HG03432 (cell line): ENCODE data around the gene ZMYND8.

Experiments used
- ATAC-seq: cut with Tn5 transposase; IDR thresholded peaks from one replicate; pipeline ENCODE4 v1.9.1; 2021; ENCODE audit warnings: mild to moderate bottlenecking, moderate library complexity; ENCODE audit not compliant: unreplicated experiment

The ZMYND8 gene

DNA sequence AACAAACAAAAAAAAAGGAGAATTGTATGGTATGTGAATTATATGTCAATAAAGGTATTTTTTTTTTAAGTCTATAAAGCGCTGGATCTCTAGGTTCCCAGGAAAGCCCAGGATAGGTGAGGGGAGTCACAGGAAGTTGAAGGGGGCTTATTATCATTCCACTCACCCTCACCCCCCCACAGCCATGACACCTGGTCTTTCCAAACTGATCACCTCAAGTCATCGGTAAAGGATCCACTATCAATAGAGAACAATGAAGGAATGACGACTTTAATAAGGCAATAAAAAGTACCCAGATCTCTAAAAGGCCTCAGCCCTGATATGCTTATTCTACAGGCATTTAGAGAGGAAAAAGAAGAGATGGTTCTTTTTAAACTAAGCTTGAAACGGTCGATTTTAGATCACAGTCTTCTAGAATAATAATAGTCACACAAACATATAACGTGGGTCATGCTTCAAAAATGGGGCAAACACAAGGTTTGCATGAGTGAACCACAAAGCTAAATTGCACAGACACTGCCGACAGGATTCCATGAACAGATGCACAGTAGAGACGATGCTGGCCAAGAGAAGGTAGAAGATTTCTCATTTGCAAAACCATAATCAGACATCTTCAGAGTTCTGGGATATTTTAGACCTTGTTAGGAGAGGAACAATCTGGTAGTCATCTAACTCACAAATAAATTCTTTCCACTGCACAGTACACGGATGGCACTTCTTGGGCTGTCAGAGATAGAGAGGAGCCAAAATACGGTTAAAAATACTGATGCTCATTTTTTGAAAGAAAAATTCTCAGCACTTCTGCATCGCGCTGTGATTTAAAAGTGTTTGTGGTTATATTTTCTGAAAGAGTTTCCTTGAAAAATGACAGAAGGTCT, 21.0 kb downstream of the ZMYND8 start:
- no peak for ATAC-seq

DNA sequence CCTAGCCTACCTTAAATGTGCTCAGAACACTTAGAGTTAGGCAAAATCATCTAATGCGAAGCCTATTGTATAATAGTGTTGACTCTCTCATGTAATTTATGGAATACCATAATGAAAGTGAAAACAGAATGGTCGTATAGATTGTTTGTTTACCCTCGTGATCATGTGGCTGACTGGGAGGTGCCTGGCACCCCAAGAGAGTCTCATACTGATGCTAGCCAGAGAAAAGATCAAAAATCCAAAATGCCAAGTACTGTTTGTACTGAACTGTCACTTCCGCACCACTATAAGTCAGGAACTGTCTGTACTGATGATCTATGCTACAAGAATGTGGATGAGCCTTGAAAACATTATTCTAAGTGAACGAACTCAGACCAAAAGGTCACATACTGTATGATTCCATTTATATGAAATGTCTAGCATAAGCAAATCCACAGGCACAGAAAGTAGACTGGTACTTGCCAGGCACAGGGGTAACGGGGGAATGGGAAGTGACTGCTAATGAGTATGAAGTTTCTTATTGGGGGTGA, 22.4 kb downstream of the ZMYND8 start:
- ATAC-seq: no peak

GRCh38 chr20:47332381-47333206, 23.9 kb downstream of the ZMYND8 start:
- no peak for ATAC-seq

DNA sequence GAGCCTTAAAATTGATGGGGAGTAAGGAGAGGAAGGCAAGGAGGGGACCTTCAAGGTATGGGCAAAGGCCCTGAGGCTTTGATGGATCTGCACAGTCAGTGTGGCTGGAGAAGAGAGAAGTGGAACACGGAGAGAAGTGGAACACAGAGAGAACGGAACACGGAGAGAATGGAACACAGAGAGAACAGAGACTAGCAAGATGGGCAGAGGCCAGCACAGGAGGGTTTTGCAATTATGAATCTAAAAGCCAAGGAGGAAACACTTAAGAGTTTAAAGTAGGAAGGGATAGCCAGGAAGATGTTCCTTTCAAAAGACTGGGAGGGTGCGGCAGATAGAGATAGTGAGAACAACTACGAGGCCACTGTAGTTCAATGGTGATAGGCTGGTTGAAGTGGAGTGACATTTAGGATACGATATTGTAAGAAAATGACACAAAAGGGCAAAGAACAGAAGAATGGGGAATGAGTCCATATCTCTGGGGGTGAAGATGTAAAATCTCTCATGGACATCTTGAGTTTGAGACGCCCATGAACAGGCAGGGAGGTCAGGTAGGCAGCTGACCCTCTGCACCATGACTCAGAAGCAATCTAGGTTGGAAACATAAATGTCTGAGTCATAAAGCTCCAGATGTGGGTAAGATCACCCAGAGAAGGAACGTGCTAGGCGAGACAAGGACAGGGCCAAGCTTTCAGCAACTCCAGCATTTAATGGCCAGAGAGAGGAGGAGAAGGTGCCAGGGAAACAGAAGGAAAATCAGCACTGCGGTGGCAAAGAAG, 25.4 kb downstream of the ZMYND8 start:
- no peak for ATAC-seq

- ATAC-seq: no peak
Observed at GRCh38 chr20:47330071-47330470, 26.4 kb downstream of the ZMYND8 start.

- ATAC-seq: no peak
Observed at GRCh38 chr20:47328129-47328528, 28.4 kb downstream of the ZMYND8 start.

DNA sequence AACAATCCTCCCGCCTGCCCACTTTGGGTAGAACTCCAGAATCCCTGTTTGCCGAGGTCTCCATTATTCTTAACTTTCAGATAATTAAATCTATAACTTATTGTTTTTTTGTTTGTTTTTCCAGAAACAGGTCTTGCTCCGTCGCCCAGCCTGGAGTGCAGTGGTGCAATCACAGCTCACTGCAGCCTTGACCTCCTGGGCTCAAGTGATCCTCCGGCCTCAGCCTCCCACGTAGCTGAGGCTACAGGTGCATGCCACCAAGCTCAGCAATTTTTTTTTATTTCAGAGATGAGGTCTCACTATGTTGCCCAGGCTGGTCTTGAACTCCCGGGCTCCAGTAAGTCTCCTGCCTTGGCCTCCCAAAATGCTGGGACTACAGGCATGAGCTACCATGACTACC, 28.8 kb downstream of the ZMYND8 start:
- ATAC-seq: no peak

DNA sequence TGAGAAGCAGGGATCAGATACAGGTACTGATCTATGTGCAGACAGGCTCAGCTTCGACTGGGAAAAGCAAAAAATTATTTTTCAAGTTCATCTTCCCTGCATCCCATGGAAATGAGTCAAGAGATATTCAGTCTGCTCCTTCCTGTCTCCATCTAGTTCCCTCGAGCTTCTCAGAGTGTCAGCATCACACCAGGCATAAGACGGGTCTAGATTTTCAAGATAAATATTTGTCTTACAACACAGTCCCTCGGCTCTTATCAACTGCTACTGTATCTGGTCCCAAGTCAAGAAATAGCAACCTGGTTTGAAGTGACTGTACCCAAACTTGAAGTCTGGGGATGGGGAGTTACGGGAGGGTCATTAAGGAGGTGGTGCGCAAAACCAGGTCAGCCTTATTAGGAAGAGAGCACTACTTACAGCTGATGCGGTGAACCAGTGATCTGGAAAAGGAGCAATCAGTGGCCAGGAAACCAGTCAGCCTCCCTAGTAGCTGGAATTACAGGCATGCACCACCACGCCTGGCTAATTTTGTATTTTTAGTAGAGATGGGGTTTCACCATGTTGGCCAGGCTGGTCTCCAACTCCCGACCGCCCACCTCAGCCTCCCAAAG, 29.7 kb downstream of the ZMYND8 start:
- ATAC-seq: no peak

DNA sequence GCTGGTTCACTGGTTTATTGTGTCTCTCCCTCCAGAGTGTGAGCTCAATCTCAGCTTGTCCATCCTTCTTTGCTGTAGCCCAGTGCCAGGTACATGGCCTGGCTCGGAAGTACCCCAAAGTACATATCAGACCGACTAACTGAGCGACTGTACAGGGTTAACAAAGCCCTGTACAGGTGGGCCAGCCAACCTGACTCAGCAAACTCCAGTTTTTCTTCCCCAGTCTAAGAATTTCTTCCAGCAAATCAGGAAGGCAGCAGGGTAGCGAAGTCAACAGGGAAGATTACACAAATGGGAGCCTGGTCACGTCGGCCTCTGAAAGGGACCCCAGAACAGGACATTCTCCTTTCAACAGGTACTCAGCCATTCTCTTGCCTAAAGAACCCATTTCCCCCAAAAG, 31.3 kb downstream of the ZMYND8 start:
- ATAC-seq: no peak

DNA sequence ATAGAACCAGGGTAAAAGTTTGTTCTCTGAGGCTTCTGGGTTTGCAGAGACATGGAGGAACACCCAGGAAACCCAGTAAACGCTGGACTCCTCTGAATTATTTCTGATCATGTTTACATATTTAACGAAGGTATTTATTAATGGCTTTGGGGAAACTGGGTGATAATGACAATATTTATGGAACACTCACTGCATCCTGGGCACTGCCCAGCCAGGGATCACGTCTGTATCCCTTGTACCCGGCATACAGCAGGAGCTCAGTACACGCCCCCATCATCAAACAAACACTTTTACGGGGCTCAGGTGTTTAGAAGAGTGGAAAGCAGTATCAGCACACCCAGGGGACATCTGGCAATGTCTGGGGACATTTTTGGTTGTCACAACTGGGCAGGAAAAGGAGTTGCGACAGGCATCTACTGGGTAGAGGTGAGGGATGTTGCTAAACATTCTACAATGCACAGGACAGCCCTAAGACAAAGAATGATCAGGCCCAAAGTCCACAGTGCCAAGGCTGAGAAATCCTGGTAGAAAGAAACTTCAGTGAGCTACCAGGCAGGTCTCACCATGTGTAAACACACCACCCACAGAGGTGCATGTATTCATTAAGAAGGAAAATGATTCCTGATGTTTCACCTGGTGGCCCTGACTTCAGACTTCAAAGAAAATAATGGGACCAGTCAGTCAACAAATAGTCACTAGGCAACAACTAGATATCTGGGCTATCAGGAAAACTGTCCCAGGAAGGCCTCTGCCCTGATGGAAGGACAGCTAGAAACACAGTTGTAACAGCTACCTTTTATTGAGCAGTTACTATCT, 35.3 kb downstream of the ZMYND8 start:
- ATAC-seq: no peak

DNA sequence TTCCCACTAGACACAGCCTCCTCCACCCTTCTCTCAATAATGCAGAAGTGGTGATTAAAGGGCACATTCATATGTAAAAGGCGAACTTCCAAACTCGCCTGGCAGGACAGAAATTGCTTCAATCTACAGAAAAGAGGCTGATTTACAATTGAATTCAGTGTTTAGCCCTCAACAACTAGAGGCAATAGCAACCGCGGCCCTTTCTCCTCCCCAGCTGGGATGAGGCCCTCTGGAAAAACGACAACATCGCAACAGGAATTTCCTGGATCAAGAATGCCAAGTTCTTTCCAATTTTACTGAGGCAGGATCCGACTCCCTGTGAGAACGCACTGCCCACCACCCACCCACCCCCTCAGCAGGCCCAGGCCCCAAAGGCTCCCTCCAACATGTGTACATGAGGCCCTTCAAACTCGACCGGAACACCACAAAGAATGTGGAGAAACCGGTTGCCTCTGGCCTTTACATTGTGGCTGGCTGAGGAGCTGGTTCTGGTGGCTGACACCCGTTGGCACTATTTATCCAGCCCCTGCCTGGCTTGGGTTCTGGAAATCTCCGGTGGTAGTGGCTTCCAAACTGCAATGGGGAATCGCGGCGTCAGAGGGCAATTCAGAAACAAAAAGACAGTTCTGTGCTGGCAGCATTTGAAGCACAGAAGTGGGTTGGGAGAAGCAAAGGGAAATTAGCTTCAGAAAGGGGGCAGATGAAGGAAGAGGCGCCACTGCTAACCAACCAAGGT, 36.8 kb downstream of the ZMYND8 start:
- ATAC-seq: no peak

DNA sequence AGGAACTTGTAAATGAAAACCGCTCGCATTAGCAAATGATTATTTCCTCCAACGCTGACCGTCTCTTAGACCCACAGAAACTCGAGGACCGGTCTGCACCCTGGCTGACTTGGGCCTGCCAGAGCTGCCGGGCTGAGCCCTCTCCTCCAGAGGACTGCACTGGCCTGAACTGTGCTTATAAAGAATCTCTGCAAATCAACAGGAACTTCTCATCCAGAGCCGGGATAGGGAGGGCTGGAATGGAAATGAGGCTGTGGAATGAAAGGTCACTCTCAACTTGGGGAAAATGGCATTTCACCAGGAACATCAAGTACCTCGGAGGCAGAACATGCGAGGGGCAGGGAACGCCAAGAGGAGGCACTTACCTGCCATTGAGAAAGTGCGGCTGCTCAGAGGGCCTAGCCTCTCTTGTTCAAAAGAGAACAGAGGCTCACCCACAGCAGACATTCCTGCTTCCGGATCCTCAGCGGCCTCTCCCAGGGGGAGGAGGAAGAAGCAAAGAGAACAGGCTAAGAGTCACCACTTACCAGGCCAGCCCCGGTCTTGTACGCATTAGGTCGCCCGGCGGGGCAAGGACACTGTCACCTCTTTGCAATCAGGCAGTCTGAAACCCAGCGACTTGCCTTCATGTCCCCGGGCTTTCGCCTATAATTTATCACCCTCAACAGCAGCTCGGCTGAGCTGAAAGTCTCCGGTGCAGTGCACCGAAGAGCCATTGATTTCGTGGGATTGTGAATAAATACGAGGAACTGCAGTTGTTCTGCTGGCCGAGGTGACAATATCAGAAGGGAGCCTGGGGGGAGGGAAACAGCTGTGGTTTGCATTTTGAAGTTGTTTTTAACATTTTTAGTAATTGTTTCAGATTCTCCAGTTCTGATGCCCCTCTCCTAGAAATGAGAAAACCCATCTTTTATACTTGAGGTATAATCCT, 37.6 kb downstream of the ZMYND8 start:
- ATAC-seq: no peak

GRCh38 chr20:47318027-47318585, 38.4 kb downstream of the ZMYND8 start:
- no peak for ATAC-seq

DNA sequence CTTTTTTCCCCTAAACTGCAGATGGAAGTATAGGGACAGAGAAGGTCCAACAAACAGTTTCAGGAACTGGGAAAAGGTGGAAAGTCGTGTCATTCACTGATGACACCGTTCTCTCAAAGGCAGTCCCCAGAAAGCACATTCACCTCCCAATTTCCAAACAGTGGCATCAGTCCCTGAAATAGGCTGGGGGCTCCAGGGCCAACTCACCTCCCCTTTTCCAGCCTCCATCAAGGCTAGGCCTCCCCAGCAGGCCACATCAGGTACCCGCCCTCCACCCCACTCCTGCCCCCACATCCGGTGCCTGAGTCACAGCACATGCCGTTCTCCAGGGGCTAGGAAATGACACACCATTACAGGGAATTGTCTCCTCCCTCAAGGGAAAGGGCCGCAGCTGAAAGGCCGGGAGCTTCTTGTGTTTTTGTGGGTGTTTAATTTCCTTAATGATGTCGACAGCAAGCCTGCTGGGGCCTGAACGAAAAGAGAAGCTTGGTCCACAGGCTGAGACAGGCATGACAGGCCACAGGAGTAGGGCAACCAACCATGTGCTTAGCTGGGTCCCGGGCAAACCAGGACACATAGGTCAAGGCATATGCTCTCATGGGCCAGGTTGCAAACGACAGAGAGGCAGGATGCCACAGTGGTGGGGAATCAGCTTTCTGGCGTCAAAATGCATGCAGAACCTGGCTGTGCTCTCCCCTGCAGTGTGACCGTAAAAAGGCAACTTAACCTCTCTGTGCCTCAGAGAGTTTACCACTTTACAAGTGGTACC, 39.2 kb downstream of the ZMYND8 start:
- ATAC-seq: no peak

GRCh38 chr20:47316776-47317126, 39.7 kb downstream of the ZMYND8 start:
- no peak for ATAC-seq

- no peak for ATAC-seq
Observed at GRCh38 chr20:47315339-47316056, 41.0 kb downstream of the ZMYND8 start.
